PC-9 (cell line): ENCODE results near the gene STX2. TPM values are rescaled to one million over a fixed set of nuclear protein-coding genes. Genes with fewer than 3 reads are reported as not detected.

Experiments used
- BruUV-seq: library from RNA; stranded (reverse); fragments of 400-500 nt; replicated peaks from 2 replicates; lab custom pipeline; 2021; lab: Mats Ljungman, UMichigan
- CTCF ChIA-PET: fragments of 300-600 bp; sonication (Branson Sonifier 250); formaldehyde crosslinking; loops from one replicate; lab custom pipeline; 2022; ENCODE audit warnings: antibody characterized with exemption; lab: Charles Lee
- POLR2A ChIA-PET: fragments of 300-600 bp; sonication (Branson Sonifier 250); formaldehyde crosslinking; loops from one replicate; lab custom pipeline; 2022; ENCODE audit warnings: antibody characterized with exemption; ENCODE audit not compliant: unreplicated experiment; lab: Charles Lee
- DNase-seq, 2 experiments: peaks; one replicate each; pipeline versions ENCODE4 v3.0.0 to v3.0.0-alpha.2; 2015 to 2022; ENCODE audit warnings: mixed read lengths in 1 of 2
- H2AFZ ChIP-seq: fragments of 200-600 bp; sonication (generic); 2 replicates; pipeline ENCODE4 v1.8.1; 2017; ENCODE audit warnings: antibody characterized with exemption
- H3F3A ChIP-seq: fragments of 200-600 bp; sonication (generic); 2 replicates; pipeline ENCODE4 v1.8.1; 2017; ENCODE audit warnings: antibody characterized with exemption, mild to moderate bottlenecking, low read depth; ENCODE audit not compliant: insufficient read depth
- H3K27ac ChIP-seq: fragments of 200-600 bp; sonication (generic); 2 replicates; pipeline ENCODE4 v1.6.1; 2016; ENCODE audit warnings: mixed run types
- H3K27me3 ChIP-seq: fragments of 200-600 bp; sonication (generic); 2 replicates; pipeline ENCODE4 v1.6.1; 2016; ENCODE audit warnings: low read depth, mixed run types; ENCODE audit not compliant: insufficient read depth
- H3K36me3 ChIP-seq: fragments of 200-600 bp; sonication (generic); 2 replicates; pipeline ENCODE4 v1.6.1; 2016; ENCODE audit warnings: low read depth, mixed run types
- H3K4me1 ChIP-seq: fragments of 200-600 bp; sonication (generic); replicated peaks from 2 replicates; pipeline ENCODE4 v1.6.1; 2016; ENCODE audit warnings: mixed run types; ENCODE audit not compliant: insufficient read depth
- H3K4me2 ChIP-seq: fragments of 200-600 bp; sonication (generic); 2 replicates; pipeline ENCODE4 v1.6.1; 2017; ENCODE audit warnings: mixed run types
- H3K4me3 ChIP-seq: fragments of 200-600 bp; sonication (generic); 2 replicates; pipeline ENCODE4 v1.6.1; 2016; ENCODE audit warnings: mixed run types
- H3K79me2 ChIP-seq: fragments of 200-600 bp; sonication (generic); 2 replicates; pipeline ENCODE4 v1.6.1; 2017; ENCODE audit warnings: low read depth, mixed run types
- H3K9me2 ChIP-seq: fragments of 200-600 bp; sonication (generic); 2 replicates; pipeline ENCODE4 v1.8.1; 2017; ENCODE audit warnings: mild to moderate bottlenecking; ENCODE audit not compliant: insufficient read depth
- H3K9me3 ChIP-seq: fragments of 200-600 bp; sonication (generic); 2 replicates; pipeline ENCODE4 v1.8.1; 2016; ENCODE audit warnings: low read depth; ENCODE audit not compliant: insufficient read depth
- H4K20me1 ChIP-seq: fragments of 200-600 bp; sonication (generic); 2 replicates; pipeline ENCODE4 v1.8.1; 2017; ENCODE audit not compliant: insufficient read depth
- CTCF ChIP-seq: fragments of 200-600 bp; sonication (generic); conservative IDR thresholded peaks from 2 replicates; pipeline ENCODE4 v1.6.1; 2017; ENCODE audit warnings: mixed run types, antibody characterized with exemption, mild to moderate bottlenecking, moderate library complexity
- EZH2 ChIP-seq: fragments of 200-600 bp; sonication (generic); IDR thresholded peaks from 2 replicates; pipeline ENCODE4 v1.8.0; 2017; ENCODE audit warnings: antibody characterized with exemption, low read depth
- intact Hi-C: fragments of 100-400 bp; cut with micrococcal nuclease; formaldehyde crosslinking; loops from one replicate; pipeline ENCODE4 v1.10.0; 2022; ENCODE audit not compliant: unreplicated experiment
- total RNA-seq: library from RNA; stranded (reverse); gene quantifications from 2 replicates; pipeline ENCODE4 v1.2.3, GENCODE V29; 2021

The STX2 gene
- total RNA-seq, 1 experiment from 2014 or later, result 9.7 TPM

GRCh38 chr12:130806574-130806973 is 32.5 kb downstream of the STX2 start:
- Histone ChIP-seq H3K36me3 (no peaks in the 10 kb centered on the region), H3K9me2 (no peaks in the 10 kb centered on the region), H3K27ac (no peak overlapping the region), H4K20me1 (no peaks in the 10 kb centered on the region), H3K27me3 (no peaks in the 10 kb centered on the region), H3K4me3 (no peak overlapping the region), H3K9me3 (no peaks in the 10 kb centered on the region), H3K79me2 (no peaks in the 10 kb centered on the region), H3F3A (peaks cover 4% of the 10 kb centered on the region; the same call in 1 of the 2 replicates), H2AFZ (no peak overlapping the region; the same call in 1 of the 2 replicates), H3K4me1 (peaks cover 7% of the 10 kb centered on the region), H3K4me2 (peak overlapping the region; percentile 34; the same call in 1 of the 2 replicates)
- TF ChIP-seq EZH2, result no peak
- TF ChIP-seq CTCF, result no peak
- intact Hi-C loops, result no loop called here
- ChIA-PET CTCF (no interaction called here), POLR2A (no interaction called here)
- DNase-seq, result no peak
- BruUV-seq, result no TSS peak

GRCh38 chr12:130805635-130806034 is 33.4 kb downstream of the STX2 start:
- BruUV-seq, result no TSS peak
- H3K27me3 ChIP-seq, result no peaks in the 10 kb centered on the region
- intact Hi-C loops, result no loop called here
- no peak overlapping the region for H3K27ac ChIP-seq
- H3K4me3 ChIP-seq, result no peak overlapping the region
- CTCF ChIA-PET, result interaction anchor here (0.6 kb wide), 1 partner anchor 876 kb away, joined by 3 read pairs; no protein-coding TSS in a partner anchor
- no peak overlapping the region for H2AFZ ChIP-seq
- POLR2A ChIA-PET, result no interaction called here
- H3K9me2 ChIP-seq, result no peaks in the 10 kb centered on the region
- peaks cover 7% of the 10 kb centered on the region for H3K4me1 ChIP-seq
- no peaks in the 10 kb centered on the region for H3K79me2 ChIP-seq
- no peaks in the 10 kb centered on the region for H3K36me3 ChIP-seq
- H3F3A ChIP-seq, result peaks cover 4% of the 10 kb centered on the region; the same call in 1 of the 2 replicates
- TF ChIP-seq EZH2 (no peak), CTCF (no peak)
- H4K20me1 ChIP-seq, result no peaks in the 10 kb centered on the region
- H3K4me2 ChIP-seq, result no peak overlapping the region
- no peak for DNase-seq
- no peaks in the 10 kb centered on the region for H3K9me3 ChIP-seq

- ChIA-PET POLR2A (no interaction called here), CTCF (no interaction called here)
- intact Hi-C loops, result no loop called here
- Histone ChIP-seq H3K27ac (no peak overlapping the region), H3K36me3 (no peaks in the 10 kb centered on the region), H4K20me1 (no peaks in the 10 kb centered on the region), H3K27me3 (no peaks in the 10 kb centered on the region), H3K4me3 (no peak overlapping the region), H3K9me3 (no peaks in the 10 kb centered on the region), H3F3A (peaks cover 4% of the 10 kb centered on the region; the same call in 1 of the 2 replicates), H2AFZ (no peak overlapping the region), H3K4me1 (peaks cover 7% of the 10 kb centered on the region), H3K4me2 (no peak overlapping the region), H3K79me2 (no peaks in the 10 kb centered on the region), H3K9me2 (no peaks in the 10 kb centered on the region)
- BruUV-seq, result no TSS peak
- TF ChIP-seq EZH2, result no peak
- TF ChIP-seq CTCF, result no peak
- no peak for DNase-seq
These were observed 34.8 kb downstream of the STX2 start for GRCh38 chr12:130804216-130804615.
